Mammary epithelial cell (primary cell): ENCODE measurements around the gene SPAG9.

Experiments
- EZH2 ChIP-seq: IDR thresholded peaks from 2 replicates; pipeline ENCODE4 v1.6.1; 2012; ENCODE audit warnings: low read length, inconsistent platforms, borderline replicate concordance
- TF ChIP-seq, protein P1 (sequence below), 2 donors: IDR thresholded peaks in 1 of 2; conservative IDR thresholded peaks in 1 of 2; 2 replicates each; pipeline ENCODE4 v1.5.1; 2011 to 2012; ENCODE audit warnings: inconsistent platforms in 2 of 2, low read length in 2 of 2, mild to moderate bottlenecking in 2 of 2, control low read depth in 1 of 2, low read depth in 1 of 2; ENCODE audit not compliant: insufficient read depth in 1 of 2; ENCODE audit errors: extremely low read depth in 1 of 2

GRCh38 chr17:51154176-51154575, 33.5 kb upstream of the SPAG9 start:
- TF ChIP-seq, protein P1, sequence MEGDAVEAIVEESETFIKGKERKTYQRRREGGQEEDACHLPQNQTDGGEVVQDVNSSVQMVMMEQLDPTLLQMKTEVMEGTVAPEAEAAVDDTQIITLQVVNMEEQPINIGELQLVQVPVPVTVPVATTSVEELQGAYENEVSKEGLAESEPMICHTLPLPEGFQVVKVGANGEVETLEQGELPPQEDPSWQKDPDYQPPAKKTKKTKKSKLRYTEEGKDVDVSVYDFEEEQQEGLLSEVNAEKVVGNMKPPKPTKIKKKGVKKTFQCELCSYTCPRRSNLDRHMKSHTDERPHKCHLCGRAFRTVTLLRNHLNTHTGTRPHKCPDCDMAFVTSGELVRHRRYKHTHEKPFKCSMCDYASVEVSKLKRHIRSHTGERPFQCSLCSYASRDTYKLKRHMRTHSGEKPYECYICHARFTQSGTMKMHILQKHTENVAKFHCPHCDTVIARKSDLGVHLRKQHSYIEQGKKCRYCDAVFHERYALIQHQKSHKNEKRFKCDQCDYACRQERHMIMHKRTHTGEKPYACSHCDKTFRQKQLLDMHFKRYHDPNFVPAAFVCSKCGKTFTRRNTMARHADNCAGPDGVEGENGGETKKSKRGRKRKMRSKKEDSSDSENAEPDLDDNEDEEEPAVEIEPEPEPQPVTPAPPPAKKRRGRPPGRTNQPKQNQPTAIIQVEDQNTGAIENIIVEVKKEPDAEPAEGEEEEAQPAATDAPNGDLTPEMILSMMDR (conservative IDR thresholded peaks at IDR 0.05 in 1 of 2, IDR thresholded peaks at IDR 0.05 in 1 of 2; ENCODE audit: extremely low read depth in 1 of 2, insufficient read depth in 1 of 2, low read depth in 1 of 2, low read length in 2 of 2): no peak
- no peak for TF ChIP-seq EZH2
